ENCODE results near the gene PCDHGA3. TPM values are rescaled to one million over a fixed set of nuclear protein-coding genes. Genes with fewer than 3 reads are reported as not detected.

PCDHGA3 gene
- 2.4 and 2.9 TPM in 2 replicates for total RNA-seq

DNA sequence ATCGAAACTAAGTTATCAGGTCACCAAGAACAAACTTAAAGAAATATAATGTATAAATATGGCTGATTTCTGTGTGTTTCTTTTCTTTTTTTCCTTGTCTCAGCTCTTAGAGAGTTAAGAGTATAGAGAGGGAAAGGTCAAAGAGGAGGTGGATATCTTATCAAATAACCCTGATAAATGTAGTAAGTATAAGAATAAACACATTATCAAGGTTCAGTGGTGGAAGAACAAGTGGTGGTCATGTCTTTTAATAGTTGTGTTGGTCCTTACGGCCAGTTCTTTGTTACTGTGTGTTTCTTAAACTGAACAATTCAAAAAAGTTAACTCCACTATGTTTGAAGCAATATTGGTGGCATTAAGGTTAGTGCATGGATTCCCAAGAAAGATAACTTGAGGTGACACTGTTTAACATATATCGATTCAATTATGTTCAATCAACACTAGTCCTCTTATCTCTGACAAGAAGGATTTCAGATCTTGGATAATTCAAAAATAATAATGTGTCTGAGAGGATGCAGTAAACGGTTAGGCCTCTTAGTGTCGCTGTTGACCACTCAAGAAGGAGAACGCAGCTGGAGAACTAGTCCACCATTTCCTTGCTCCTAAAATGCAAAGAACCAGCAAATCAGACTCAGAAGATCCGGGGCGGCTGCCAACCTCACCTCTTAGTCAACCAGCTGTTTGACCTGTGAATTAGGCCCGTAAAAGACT, at the start of gene PCDHGA3:
Gene PCDHGA3 (plus strand): TSS at position 588 of the 711 bp plus-strand sequence. CDS start 205 bp downstream, outside the sequence.
- peak within 1 kb of the TSS; percentile 70 for H3K4me3 ChIP-seq (ENCODE audit: insufficient read depth, low read length)
- no peaks in the 10 kb centered on the region for H3K4me1 ChIP-seq (ENCODE audit: insufficient read depth, low read length)
- H3K27me3 ChIP-seq (ENCODE audit: insufficient read depth, low read length): peaks cover 16% of the 10 kb centered on the region
- H3K9me3 ChIP-seq (ENCODE audit: low read depth, low read length): peaks cover 2% of the 10 kb centered on the region
- H3K4me2 ChIP-seq (ENCODE audit: insufficient read depth, low read length): peak within 1 kb of the TSS; percentile 65
- no peaks in the 10 kb centered on the region for H3K79me2 ChIP-seq (ENCODE audit: insufficient read depth, low read length)
- no peaks in the 10 kb centered on the region for H4K20me1 ChIP-seq (ENCODE audit: insufficient read depth, low read length)
- peak; percentile 92 for DNase-seq (ENCODE audit: insufficient read length, low spot score, missing footprints)
- H3K36me3 ChIP-seq (ENCODE audit: insufficient read depth, low read length): no peaks in the 10 kb centered on the region
- TF ChIP-seq, protein P1, sequence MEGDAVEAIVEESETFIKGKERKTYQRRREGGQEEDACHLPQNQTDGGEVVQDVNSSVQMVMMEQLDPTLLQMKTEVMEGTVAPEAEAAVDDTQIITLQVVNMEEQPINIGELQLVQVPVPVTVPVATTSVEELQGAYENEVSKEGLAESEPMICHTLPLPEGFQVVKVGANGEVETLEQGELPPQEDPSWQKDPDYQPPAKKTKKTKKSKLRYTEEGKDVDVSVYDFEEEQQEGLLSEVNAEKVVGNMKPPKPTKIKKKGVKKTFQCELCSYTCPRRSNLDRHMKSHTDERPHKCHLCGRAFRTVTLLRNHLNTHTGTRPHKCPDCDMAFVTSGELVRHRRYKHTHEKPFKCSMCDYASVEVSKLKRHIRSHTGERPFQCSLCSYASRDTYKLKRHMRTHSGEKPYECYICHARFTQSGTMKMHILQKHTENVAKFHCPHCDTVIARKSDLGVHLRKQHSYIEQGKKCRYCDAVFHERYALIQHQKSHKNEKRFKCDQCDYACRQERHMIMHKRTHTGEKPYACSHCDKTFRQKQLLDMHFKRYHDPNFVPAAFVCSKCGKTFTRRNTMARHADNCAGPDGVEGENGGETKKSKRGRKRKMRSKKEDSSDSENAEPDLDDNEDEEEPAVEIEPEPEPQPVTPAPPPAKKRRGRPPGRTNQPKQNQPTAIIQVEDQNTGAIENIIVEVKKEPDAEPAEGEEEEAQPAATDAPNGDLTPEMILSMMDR (IDR thresholded peaks at IDR 0.05; ENCODE audit: extremely low read depth, low read depth, low read length): peak; percentile 60
- peak within 1 kb of the TSS; percentile 87 for H2AFZ ChIP-seq (ENCODE audit: low read length)
- H3K27ac ChIP-seq (ENCODE audit: low read depth, low read length): no peak within 1 kb of the TSS

DNA sequence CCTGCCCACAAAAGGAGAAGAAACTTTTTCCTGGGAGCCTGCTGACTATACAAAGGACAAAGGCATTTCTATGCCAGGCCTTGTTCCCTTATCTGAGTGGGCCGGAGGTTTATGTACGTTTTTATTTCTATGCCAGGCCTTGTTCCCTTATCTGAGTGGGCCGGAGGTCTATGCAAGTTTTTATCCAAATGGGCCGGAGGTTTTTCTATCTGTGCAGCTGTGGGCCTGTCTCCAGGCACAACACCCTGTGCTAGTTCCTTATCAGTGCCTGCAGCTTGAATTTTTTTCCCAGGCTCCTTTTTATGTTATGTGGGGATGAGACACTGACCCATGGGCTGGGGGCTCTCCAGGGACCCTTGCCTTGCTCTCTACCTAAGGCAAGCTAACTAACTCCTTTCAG, 45.3 kb upstream of the PCDHGA3 start:
- no peak for DNase-seq (ENCODE audit: insufficient read length, low spot score, missing footprints)
- Histone ChIP-seq H3K27ac (ENCODE audit: low read depth, low read length) (no peak overlapping the region), H3K36me3 (ENCODE audit: insufficient read depth, low read length) (no peaks in the 10 kb centered on the region), H2AFZ (ENCODE audit: low read length) (no peak overlapping the region), H4K20me1 (ENCODE audit: insufficient read depth, low read length) (no peaks in the 10 kb centered on the region), H3K4me2 (ENCODE audit: insufficient read depth, low read length) (no peak overlapping the region), H3K79me2 (ENCODE audit: insufficient read depth, low read length) (peaks cover 2% of the 10 kb centered on the region), H3K4me1 (ENCODE audit: insufficient read depth, low read length) (no peaks in the 10 kb centered on the region), H3K27me3 (ENCODE audit: insufficient read depth, low read length) (no peaks in the 10 kb centered on the region), H3K4me3 (ENCODE audit: insufficient read depth, low read length) (no peak overlapping the region), H3K9me3 (ENCODE audit: low read depth, low read length) (peaks cover 1% of the 10 kb centered on the region)
- TF ChIP-seq, protein P1 (IDR thresholded peaks at IDR 0.05; ENCODE audit: extremely low read depth, low read depth, low read length): no peak

DNA sequence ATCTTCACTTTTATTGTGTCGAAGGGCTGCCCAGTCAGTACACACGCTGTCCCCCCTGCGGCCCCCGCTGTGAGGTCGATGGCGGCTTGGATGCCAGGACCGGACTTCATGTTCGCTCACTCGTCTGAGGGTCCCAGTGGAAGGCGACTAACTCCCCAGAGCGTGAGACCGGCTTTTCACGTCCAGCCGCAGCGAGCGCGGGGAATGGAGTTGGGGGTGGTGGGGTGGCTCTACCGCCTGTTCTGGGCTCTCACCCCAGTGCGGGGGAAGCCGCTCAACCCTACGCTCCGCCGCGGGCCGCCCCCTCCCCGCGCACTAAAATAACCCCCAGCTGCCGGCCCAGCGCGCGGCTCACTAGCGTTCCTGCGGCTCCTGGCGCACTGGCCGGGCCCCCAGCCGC, 39.9 kb upstream of the PCDHGA3 start, which contains the start of gene SLC25A2:
Gene SLC25A2 (minus strand): TSS at position 294 of the 400 bp plus-strand sequence. CDS start 184 bp downstream, at position 110.
- no peak for DNase-seq (ENCODE audit: insufficient read length, low spot score, missing footprints)
- no peaks in the 10 kb centered on the region for H3K36me3 ChIP-seq (ENCODE audit: insufficient read depth, low read length)
- no peaks in the 10 kb centered on the region for H3K27me3 ChIP-seq (ENCODE audit: insufficient read depth, low read length)
- H3K4me2 ChIP-seq (ENCODE audit: insufficient read depth, low read length): no peak within 1 kb of the TSS
- no peak within 1 kb of the TSS for H2AFZ ChIP-seq (ENCODE audit: low read length)
- TF ChIP-seq, protein P1 (IDR thresholded peaks at IDR 0.05; ENCODE audit: extremely low read depth, low read depth, low read length): no peak
- no peaks in the 10 kb centered on the region for H4K20me1 ChIP-seq (ENCODE audit: insufficient read depth, low read length)
- peaks cover 7% of the 10 kb centered on the region for H3K9me3 ChIP-seq (ENCODE audit: low read depth, low read length)
- H3K79me2 ChIP-seq (ENCODE audit: insufficient read depth, low read length): peaks cover 10% of the 10 kb centered on the region
- H3K27ac ChIP-seq (ENCODE audit: low read depth, low read length): no peak within 1 kb of the TSS
- no peak within 1 kb of the TSS for H3K4me3 ChIP-seq (ENCODE audit: insufficient read depth, low read length)
- no peaks in the 10 kb centered on the region for H3K4me1 ChIP-seq (ENCODE audit: insufficient read depth, low read length)

DNA sequence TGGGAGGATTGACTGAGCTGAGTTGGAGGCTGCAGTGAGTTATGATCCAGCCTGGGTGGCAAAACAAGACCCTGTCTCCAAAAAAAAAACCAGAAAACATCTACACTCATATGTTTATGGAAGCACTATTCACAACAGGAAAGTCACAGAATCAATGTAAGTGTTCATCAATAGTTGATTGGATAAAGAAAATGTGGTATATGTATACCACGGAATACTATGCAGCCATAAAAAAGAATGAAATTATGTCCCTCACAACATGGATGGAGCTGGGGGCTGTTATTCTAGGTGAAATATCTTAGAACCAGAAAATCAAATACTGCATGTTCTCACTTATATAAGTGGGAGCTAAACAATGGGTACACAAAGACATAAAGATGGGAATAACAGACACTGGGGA, 37.0 kb upstream of the PCDHGA3 start:
- DNase-seq (ENCODE audit: insufficient read length, low spot score, missing footprints): no peak
- Histone ChIP-seq H3K4me2 (ENCODE audit: insufficient read depth, low read length) (no peak overlapping the region), H3K4me3 (ENCODE audit: insufficient read depth, low read length) (no peak overlapping the region), H3K9me3 (ENCODE audit: low read depth, low read length) (peaks cover 9% of the 10 kb centered on the region), H3K79me2 (ENCODE audit: insufficient read depth, low read length) (peaks cover 21% of the 10 kb centered on the region), H3K4me1 (ENCODE audit: insufficient read depth, low read length) (no peaks in the 10 kb centered on the region), H3K36me3 (ENCODE audit: insufficient read depth, low read length) (no peaks in the 10 kb centered on the region), H3K27me3 (ENCODE audit: insufficient read depth, low read length) (no peaks in the 10 kb centered on the region), H3K27ac (ENCODE audit: low read depth, low read length) (no peak overlapping the region), H2AFZ (ENCODE audit: low read length) (no peak overlapping the region), H4K20me1 (ENCODE audit: insufficient read depth, low read length) (peaks cover 3% of the 10 kb centered on the region)
- TF ChIP-seq, protein P1 (IDR thresholded peaks at IDR 0.05; ENCODE audit: extremely low read depth, low read depth, low read length): no peak

All from osteoblast (primary cell).